Breast epithelium (tissue), 3 donors: ENCODE measurements around the gene TEX22.

Experiments used
- POLR2A ChIP-seq: fragments of 450-650 bp; IDR thresholded peaks from one replicate; pipeline ENCODE4 v1.6.1; 2016; ENCODE audit warnings: antibody characterized with exemption, mild to moderate bottlenecking, moderate library complexity
- TF ChIP-seq, protein P1 (sequence below), 3 donors: fragments of 450-650 bp; IDR thresholded peaks; one replicate each; pipeline ENCODE4 v1.5.1; 2016 to 2017; ENCODE audit warnings: antibody characterized with exemption in 3 of 3, mild to moderate bottlenecking in 3 of 3, moderate library complexity in 3 of 3

DNA sequence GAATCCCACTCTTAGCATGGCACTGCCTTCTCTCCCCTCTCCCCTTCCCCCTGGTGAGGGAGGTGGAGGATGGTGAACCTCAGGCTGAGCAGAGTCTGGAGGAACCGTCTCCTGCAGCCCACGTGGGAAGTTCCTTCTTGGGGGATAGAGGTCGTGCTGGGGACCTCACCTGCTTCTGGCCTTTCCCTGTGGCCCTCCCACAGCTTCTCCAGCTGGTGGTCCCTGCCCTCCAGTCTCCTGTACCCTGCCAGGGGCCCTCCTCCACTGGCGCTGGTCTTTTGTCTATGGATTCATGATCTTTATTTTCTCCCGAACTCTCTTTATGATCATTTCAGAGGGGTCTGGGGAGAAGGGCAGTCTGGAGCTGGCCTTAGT is 12.3 kb downstream of the TEX22 start:
- TF ChIP-seq, protein P1, sequence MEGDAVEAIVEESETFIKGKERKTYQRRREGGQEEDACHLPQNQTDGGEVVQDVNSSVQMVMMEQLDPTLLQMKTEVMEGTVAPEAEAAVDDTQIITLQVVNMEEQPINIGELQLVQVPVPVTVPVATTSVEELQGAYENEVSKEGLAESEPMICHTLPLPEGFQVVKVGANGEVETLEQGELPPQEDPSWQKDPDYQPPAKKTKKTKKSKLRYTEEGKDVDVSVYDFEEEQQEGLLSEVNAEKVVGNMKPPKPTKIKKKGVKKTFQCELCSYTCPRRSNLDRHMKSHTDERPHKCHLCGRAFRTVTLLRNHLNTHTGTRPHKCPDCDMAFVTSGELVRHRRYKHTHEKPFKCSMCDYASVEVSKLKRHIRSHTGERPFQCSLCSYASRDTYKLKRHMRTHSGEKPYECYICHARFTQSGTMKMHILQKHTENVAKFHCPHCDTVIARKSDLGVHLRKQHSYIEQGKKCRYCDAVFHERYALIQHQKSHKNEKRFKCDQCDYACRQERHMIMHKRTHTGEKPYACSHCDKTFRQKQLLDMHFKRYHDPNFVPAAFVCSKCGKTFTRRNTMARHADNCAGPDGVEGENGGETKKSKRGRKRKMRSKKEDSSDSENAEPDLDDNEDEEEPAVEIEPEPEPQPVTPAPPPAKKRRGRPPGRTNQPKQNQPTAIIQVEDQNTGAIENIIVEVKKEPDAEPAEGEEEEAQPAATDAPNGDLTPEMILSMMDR (IDR thresholded peaks at IDR 0.05) = no peak
- TF ChIP-seq POLR2A = no peak
